ENCODE data around the gene OLFM4. TPM values are rescaled to one million over a fixed set of nuclear protein-coding genes. Genes with fewer than 3 reads are reported as not detected.

Gene OLFM4, protein sequence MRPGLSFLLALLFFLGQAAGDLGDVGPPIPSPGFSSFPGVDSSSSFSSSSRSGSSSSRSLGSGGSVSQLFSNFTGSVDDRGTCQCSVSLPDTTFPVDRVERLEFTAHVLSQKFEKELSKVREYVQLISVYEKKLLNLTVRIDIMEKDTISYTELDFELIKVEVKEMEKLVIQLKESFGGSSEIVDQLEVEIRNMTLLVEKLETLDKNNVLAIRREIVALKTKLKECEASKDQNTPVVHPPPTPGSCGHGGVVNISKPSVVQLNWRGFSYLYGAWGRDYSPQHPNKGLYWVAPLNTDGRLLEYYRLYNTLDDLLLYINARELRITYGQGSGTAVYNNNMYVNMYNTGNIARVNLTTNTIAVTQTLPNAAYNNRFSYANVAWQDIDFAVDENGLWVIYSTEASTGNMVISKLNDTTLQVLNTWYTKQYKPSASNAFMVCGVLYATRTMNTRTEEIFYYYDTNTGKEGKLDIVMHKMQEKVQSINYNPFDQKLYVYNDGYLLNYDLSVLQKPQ
- 1 to 10 TPM in 1 of 4 donors, not detected in 3; 1.9 TPM for total RNA-seq

DNA sequence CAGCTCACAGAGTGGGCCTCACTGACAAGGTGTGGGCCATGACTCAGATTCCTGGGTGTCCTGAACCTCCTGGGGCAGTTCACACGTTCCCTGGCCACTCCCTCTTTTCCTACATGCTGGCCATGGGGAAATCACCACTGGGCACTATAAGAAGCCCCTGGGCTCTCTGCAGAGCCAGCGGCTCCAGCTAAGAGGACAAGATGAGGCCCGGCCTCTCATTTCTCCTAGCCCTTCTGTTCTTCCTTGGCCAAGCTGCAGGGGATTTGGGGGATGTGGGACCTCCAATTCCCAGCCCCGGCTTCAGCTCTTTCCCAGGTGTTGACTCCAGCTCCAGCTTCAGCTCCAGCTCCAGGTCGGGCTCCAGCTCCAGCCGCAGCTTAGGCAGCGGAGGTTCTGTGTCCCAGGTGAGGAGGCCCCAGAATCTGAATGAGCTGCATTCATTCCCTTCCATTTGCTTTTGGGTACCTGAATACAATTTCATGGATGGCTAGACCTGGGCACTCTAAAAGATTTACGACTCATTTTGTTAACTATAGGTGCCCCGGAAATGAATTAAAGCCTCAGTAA is at the start of gene OLFM4:
Gene OLFM4 (plus strand): TSS at position 177 of the 567 bp plus-strand sequence. CDS start 24 bp downstream, at position 201.
- Histone ChIP-seq H3K4me1 (no peaks in the 10 kb centered on the region), H3K9me3 (no peaks in the 10 kb centered on the region), H3K36me3 (no peaks in the 10 kb centered on the region), H3K27ac (no peak within 1 kb of the TSS), H3K27me3 (no peaks in the 10 kb centered on the region), H3K4me3 (no peak within 1 kb of the TSS)
- intact Hi-C loops (cut with DNase I; ENCODE audit: low total_unique reads) = no loop called here
- TF ChIP-seq, protein P1, sequence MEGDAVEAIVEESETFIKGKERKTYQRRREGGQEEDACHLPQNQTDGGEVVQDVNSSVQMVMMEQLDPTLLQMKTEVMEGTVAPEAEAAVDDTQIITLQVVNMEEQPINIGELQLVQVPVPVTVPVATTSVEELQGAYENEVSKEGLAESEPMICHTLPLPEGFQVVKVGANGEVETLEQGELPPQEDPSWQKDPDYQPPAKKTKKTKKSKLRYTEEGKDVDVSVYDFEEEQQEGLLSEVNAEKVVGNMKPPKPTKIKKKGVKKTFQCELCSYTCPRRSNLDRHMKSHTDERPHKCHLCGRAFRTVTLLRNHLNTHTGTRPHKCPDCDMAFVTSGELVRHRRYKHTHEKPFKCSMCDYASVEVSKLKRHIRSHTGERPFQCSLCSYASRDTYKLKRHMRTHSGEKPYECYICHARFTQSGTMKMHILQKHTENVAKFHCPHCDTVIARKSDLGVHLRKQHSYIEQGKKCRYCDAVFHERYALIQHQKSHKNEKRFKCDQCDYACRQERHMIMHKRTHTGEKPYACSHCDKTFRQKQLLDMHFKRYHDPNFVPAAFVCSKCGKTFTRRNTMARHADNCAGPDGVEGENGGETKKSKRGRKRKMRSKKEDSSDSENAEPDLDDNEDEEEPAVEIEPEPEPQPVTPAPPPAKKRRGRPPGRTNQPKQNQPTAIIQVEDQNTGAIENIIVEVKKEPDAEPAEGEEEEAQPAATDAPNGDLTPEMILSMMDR (IDR thresholded peaks at IDR 0.05) = no peak
- no peak for TF ChIP-seq POLR2A (IDR thresholded peaks at IDR 0.05)
- DNase-seq = no peak

DNA sequence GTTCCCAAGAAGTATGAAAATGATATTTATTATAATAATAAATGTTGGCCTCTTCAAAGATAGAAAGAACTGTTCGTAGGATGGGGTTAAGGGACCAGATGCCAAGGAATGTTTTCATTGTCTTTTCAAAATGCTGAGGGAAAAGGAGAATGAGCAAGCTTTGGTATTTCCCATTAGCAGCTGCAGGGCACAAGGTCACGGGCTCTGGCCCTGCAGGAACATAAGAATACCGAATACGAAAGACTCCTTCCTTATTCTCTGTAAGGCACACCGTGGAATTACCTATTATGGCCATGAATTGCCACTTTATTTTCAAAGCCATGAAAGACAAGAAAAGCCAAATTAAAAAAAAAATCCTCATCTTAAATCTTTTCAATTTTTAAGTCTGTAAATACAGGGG is 49.6 kb upstream of the OLFM4 start:
- no peak for DNase-seq
- TF ChIP-seq, protein P1 (IDR thresholded peaks at IDR 0.05) = no peak
- no peak for TF ChIP-seq POLR2A (IDR thresholded peaks at IDR 0.05)
- H3K9me3 ChIP-seq = no peaks in the 10 kb centered on the region
- H3K36me3 ChIP-seq = no peaks in the 10 kb centered on the region
- no peaks in the 10 kb centered on the region for H3K27me3 ChIP-seq
- no peak overlapping the region for H3K4me3 ChIP-seq
- no peaks in the 10 kb centered on the region for H3K4me1 ChIP-seq
- intact Hi-C loops (cut with DNase I; ENCODE audit: low total_unique reads) = no loop called here
- H3K27ac ChIP-seq = no peak overlapping the region

DNA sequence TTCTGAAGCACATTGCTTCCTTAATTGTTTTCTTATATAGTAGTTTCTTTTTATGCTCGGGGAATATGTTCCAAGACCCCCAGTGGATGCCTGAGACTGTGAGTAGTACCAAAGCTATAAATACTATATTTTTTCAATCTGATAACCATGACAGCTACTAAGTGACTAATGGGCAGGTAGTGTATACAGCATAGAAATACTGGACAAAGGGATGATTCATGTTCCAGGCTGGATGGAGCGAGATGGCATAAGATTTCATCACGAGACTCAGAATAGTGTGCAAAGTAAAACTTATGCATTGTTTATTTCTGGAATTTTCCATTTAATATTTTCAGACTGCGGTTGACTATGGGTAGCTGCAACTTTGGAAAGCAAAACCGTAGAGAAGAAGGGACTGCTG is 47.9 kb upstream of the OLFM4 start:
- intact Hi-C loops (cut with DNase I; ENCODE audit: low total_unique reads) = no loop called here
- H3K4me1 ChIP-seq = no peaks in the 10 kb centered on the region

DNA sequence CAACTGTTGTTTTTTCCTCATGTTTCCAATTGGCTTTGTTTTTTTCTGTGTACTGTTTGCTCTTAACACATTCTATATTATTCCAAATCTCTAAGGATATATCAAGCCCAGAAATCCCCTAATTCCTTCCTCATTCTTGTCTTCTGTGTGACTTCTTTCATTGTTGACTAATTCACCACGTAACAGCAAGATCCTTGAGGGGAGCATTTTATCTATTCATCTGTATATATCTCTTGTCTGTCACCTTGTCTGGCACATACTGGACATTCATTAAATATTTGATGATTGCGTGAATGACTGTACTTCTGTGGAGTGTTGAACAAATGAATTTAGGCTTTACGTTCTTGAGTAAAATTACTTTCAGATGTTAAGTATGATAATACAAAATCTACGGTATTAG is 44.8 kb upstream of the OLFM4 start:
- Histone ChIP-seq H3K36me3 (no peaks in the 10 kb centered on the region), H3K27me3 (no peaks in the 10 kb centered on the region), H3K4me3 (no peak overlapping the region), H3K27ac (no peak overlapping the region), H3K9me3 (no peaks in the 10 kb centered on the region), H3K4me1 (no peaks in the 10 kb centered on the region)
- TF ChIP-seq, protein P1 (IDR thresholded peaks at IDR 0.05) = no peak
- no peak for TF ChIP-seq POLR2A (IDR thresholded peaks at IDR 0.05)
- no peak for DNase-seq
- intact Hi-C loops (cut with DNase I; ENCODE audit: low total_unique reads) = no loop called here

More for the DNA sequence above, 47.9 kb upstream of the OLFM4 start:
- Histone ChIP-seq H3K27ac (no peak overlapping the region), H3K4me3 (no peak overlapping the region), H3K9me3 (no peaks in the 10 kb centered on the region), H3K36me3 (no peaks in the 10 kb centered on the region), H3K27me3 (no peaks in the 10 kb centered on the region)
- no peak for DNase-seq
- TF ChIP-seq POLR2A (IDR thresholded peaks at IDR 0.05) = no peak
- TF ChIP-seq, protein P1 (IDR thresholded peaks at IDR 0.05) = no peak

DNA sequence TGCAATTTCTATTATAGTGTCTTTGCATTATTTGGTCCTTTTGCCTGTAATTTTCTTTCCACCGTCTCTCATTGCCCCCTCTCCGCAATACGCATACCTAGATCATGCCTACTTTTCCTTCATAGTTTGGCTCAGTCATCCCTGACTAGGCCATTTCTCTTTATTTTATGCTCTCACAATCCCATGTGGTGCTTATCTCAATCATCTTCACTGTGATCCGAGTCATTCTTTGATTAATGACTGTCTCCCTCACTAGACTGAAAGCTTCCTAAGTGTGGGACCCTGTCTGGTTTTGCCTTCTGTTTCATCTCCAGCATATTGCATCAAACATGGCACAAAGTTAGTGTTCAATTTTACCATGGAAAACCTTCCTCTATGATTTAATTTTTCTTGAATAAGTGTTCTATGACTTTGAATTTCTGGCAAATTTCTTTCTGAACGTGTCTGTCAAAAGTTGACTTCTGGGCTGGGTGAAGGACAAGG is 43.7 kb upstream of the OLFM4 start:
- TF ChIP-seq POLR2A (IDR thresholded peaks at IDR 0.05) = no peak
- TF ChIP-seq, protein P1 (IDR thresholded peaks at IDR 0.05) = no peak
- intact Hi-C loops (cut with DNase I; ENCODE audit: low total_unique reads) = no loop called here
- no peak for DNase-seq

More for the DNA sequence above, 43.7 kb upstream of the OLFM4 start:
- Histone ChIP-seq H3K27ac (no peak overlapping the region), H3K4me3 (no peak overlapping the region), H3K4me1 (no peaks in the 10 kb centered on the region), H3K9me3 (no peaks in the 10 kb centered on the region), H3K36me3 (no peaks in the 10 kb centered on the region), H3K27me3 (no peaks in the 10 kb centered on the region)

Data from uterus (tissue), 4 donors.